GM19351 (cell line): ENCODE data around the gene TRIM40.
"Not testable (repeated sequence)": the region's sequence is repeated elsewhere in the genome, so short reads cannot be mapped to it uniquely, and the experiment has no call there.

Experiments used
- ATAC-seq: cut with Tn5 transposase; IDR thresholded peaks from one replicate; pipeline ENCODE4 v1.9.1; 2021; ENCODE audit warnings: mild to moderate bottlenecking, moderate library complexity; ENCODE audit not compliant: unreplicated experiment

The TRIM40 gene

GRCh38 chr6:30162265-30163089 lies 26.5 kb downstream of the TRIM40 start:
- ATAC-seq, result no peak

GRCh38 chr6:30163090-30163917 lies 27.4 kb downstream of the TRIM40 start, which contains the start of gene TRIM15:
TRIM15 (plus strand) TSS chr6:30163546; CDS start chr6:30163685, 139 bp downstream.
- no peak for ATAC-seq

- no peak for ATAC-seq
Measured at GRCh38 chr6:30163918-30164654, 28.1 kb downstream of the TRIM40 start.

- no peak for ATAC-seq
Measured at GRCh38 chr6:30164714-30165113, 28.8 kb downstream of the TRIM40 start.

- ATAC-seq, result not testable (repeated sequence)
Measured at GRCh38 chr6:30165238-30165637, 29.3 kb downstream of the TRIM40 start.

GRCh38 chr6:30167101-30167500 lies 31.2 kb downstream of the TRIM40 start:
- no peak for ATAC-seq

- ATAC-seq, result no peak
Measured at GRCh38 chr6:30168741-30169140, 32.8 kb downstream of the TRIM40 start.

- ATAC-seq, result no peak
Measured at GRCh38 chr6:30169658-30170614, 34.0 kb downstream of the TRIM40 start.

GRCh38 chr6:30171677-30172471 lies 35.9 kb downstream of the TRIM40 start:
- no peak for ATAC-seq

GRCh38 chr6:30172681-30173080 lies 36.7 kb downstream of the TRIM40 start:
- no peak for ATAC-seq

- no peak for ATAC-seq
Measured at GRCh38 chr6:30175765-30176164, 39.8 kb downstream of the TRIM40 start.

GRCh38 chr6:30178837-30179236 lies 42.9 kb downstream of the TRIM40 start:
- ATAC-seq, result no peak

- no peak for ATAC-seq
Measured at GRCh38 chr6:30180145-30180544, 44.2 kb downstream of the TRIM40 start.

GRCh38 chr6:30184417-30185031 lies 48.6 kb downstream of the TRIM40 start:
- ATAC-seq, result no peak

- no peak for ATAC-seq
Measured at GRCh38 chr6:30185846-30186484, 50.0 kb downstream of the TRIM40 start.

- no peak for ATAC-seq
Measured at GRCh38 chr6:30188541-30188940, 52.6 kb downstream of the TRIM40 start.

- no peak for ATAC-seq
Measured at GRCh38 chr6:30192076-30192475, 56.1 kb downstream of the TRIM40 start.
